GM12891 (cell line): ENCODE data around the gene MYL6B.

Experiments used
- POLR2A ChIP-seq: IDR thresholded peaks from 2 replicates; pipeline ENCODE4 v1.6.1; 2011; ENCODE audit warnings: low read depth, low read length, control low read depth
- POLR2AphosphoS5 ChIP-seq: IDR thresholded peaks from 2 replicates; pipeline ENCODE4 v1.6.1; 2011; ENCODE audit warnings: low read depth, low read length, control low read depth
- SPI1 ChIP-seq: IDR thresholded peaks from 2 replicates; pipeline ENCODE4 v1.6.1; 2011; ENCODE audit warnings: low read depth, low read length, control low read depth
- TAF1 ChIP-seq: IDR thresholded peaks from 2 replicates; pipeline ENCODE4 v1.6.1; 2011; ENCODE audit warnings: low read depth, low read length, control low read depth

DNA sequence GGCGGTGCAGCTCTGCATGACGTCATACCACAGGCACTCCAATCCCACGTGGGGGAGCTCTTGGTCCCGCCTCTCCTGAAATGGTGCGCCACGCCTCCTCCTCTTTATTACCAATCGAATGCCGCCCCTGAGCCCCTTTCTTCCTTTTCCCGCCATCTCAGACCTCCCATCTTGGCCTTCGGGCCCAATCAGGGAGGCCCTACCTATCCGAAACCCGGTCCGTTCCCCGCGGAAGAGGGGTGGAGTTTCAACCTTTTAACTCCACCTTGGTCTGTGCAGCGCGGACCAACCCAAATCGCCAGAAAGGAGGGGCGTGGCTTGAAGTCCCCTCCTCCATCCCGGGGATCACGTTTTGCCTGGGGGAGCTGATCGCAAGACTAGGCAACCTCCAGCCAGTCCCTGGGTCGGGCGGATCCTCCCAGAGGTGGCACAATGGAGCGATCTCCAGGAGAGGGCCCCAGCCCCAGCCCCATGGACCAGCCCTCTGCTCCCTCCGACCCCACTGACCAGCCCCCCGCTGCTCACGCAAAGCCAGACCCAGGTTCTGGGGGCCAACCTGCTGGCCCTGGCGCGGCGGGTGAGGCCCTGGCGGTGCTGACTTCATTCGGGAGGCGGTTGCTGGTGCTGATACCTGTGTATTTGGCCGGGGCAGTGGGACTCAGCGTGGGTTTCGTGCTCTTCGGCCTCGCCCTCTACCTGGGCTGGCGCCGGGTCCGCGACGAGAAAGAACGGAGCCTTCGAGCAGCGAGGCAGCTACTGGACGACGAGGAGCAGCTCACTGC is 24.3 kb upstream of the MYL6B start, which contains the start of gene ESYT1:
- TF ChIP-seq POLR2AphosphoS5 (0 out of 2 replicates have a peak, but pooled peaks have one; percentile 1), POLR2A (peak; percentile 48), SPI1 (no peak), TAF1 (no peak)
